Stimulated activated naive B cell treated with anti-CD40 and anti-IgM and Interleukin-4, amounts not matched to agents 10 μg/mL and 1 μg/mL and 100 μg/mL, for 72 hours (primary cell): ENCODE measurements around the gene CBFA2T3.

ENCODE experiments used
- ATAC-seq, 2 donors: fragments of 150-1000 bp; cut with Tn5 transposase; replicated peaks; 2 replicates each; pipeline ENCODE4 v1.10.0; 2021; ENCODE audit warnings: moderate library complexity in 1 of 2
- DNase-seq: peaks from one replicate; pipeline ENCODE4 v3.0.0; 2021
- H3K27ac Mint-ChIP-seq: one replicate; pipeline ENCODE4 v1.8.0; 2022; ENCODE audit warnings: mild to moderate bottlenecking, mixed read lengths
- H3K27me3 Mint-ChIP-seq, 2 donors: one replicate each; pipeline ENCODE4 v1.8.0; 2022; ENCODE audit warnings: mixed read lengths in 2 of 2
- H3K36me3 Mint-ChIP-seq, 2 donors: one replicate each; pipeline ENCODE4 v1.8.0; 2022; ENCODE audit warnings: mixed read lengths in 2 of 2, mild to moderate bottlenecking in 1 of 2
- H3K4me1 Mint-ChIP-seq, 2 donors: one replicate each; pipeline ENCODE4 v1.8.0; 2022; ENCODE audit warnings: mixed read lengths in 2 of 2, mild to moderate bottlenecking in 1 of 2
- H3K4me3 Mint-ChIP-seq, 2 donors: one replicate each; pipeline ENCODE4 v1.8.0; 2022; ENCODE audit warnings: mild to moderate bottlenecking in 2 of 2, mixed read lengths in 2 of 2, moderate library complexity in 1 of 2
- H3K9me3 Mint-ChIP-seq, 2 donors: one replicate each; pipeline ENCODE4 v1.8.0; 2022; ENCODE audit warnings: mixed read lengths in 2 of 2, mild to moderate bottlenecking in 1 of 2

CBFA2T3 gene

DNA sequence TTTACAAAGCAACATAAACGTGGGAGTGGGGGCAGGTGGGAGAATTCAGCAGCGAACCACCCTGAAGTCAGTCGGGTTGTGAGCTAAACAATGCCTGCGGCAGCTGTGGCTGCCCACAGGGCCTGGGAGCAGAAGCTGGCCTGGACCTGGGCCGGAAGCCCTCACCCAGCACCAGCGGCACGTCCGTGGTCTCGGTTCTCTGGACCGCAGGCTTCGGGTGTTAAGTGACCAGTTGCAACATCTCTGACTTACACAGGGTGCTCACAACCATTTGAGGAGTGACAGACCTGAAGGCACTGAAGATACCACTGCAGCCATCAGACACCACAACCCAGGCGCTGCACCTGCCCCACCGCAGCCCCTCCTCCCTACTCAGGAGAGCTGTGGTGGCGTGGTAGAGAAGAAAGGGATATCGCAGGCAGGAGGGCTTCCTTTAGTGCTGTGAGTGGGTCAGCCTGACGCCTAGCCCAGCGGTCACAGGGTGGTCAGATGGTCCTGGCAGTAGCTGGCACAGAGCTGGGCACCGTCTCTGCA, 33.8 kb downstream of the CBFA2T3 start:
- Mint-ChIP-seq H3K36me3 (peaks cover 0 to 13% of the 10 kb centered on the region in 2 donors), H3K4me3 (no peak overlapping the region), H3K27me3 (no peaks in the 10 kb centered on the region), H3K27ac (no peak overlapping the region), H3K4me1 (peaks cover 29 to 48% of the 10 kb centered on the region in 2 donors), H3K9me3 (no peaks in the 10 kb centered on the region)
- DNase-seq, result no peak
- ATAC-seq, result no peak

GRCh38 chr16:88941913-88942909, 34.8 kb downstream of the CBFA2T3 start:
- no peaks in the 10 kb centered on the region for H3K27me3 Mint-ChIP-seq
- ATAC-seq, result peak; percentile 71 to 77
- peaks cover 0 to 11% of the 10 kb centered on the region in 2 donors for H3K36me3 Mint-ChIP-seq
- peak overlapping the region; percentile 42 for H3K27ac Mint-ChIP-seq
- peak overlapping the region; percentile 76 to 79 for H3K4me3 Mint-ChIP-seq
- no peaks in the 10 kb centered on the region for H3K9me3 Mint-ChIP-seq
- DNase-seq, result peak; percentile 57
- H3K4me1 Mint-ChIP-seq, result peaks cover 35 to 58% of the 10 kb centered on the region in 2 donors

DNA sequence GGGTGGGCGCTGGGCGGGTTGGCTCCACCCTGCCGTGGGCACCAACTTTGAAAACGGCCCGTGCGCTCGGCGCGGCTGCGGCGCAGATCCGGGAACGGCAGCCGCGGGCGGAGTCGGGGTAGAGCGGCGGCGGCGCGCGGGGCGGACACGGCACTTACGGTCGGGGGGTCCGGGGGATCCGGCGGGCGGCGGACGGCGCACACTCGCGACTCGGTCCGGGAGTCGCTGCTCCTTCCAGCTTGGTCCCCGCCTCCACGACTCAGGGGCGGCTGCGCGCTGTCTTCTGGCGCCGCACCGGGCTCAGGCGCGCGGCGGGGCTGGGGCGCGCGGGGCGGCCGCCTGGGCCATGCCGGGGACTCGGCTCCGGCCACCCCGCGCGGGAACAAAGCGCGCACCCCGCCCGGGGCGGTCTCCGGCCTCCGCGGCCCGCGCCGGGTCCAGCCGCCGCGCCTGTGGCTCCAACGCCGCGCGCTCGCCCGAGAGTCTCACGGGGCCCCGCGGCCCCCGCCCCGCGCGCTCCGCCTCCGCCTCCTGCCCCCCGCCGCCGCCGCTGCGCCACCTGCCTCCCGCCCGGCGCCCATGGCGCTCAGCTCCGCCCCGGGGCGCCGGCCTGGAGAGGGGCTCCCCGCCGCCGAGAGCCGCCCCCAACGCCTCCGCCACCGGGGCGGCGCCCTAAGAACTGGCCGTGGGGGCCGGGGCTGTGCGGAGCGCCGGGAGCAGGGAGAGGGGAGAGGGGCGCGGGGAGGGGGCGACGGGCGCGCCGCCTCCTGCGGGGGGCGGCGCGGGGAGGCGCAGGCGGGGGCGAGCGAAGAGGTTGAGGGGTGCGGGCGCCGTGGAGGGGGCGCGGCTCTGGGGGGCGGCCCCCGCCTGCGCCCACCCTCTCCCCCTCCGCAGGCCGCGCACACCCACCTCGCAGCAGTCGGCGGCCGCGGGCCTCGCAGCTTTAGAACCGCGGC, 35.9 kb downstream of the CBFA2T3 start:
- Mint-ChIP-seq H3K9me3 (no peaks in the 10 kb centered on the region), H3K4me1 (peaks cover 41 to 61% of the 10 kb centered on the region in 2 donors), H3K27ac (no peak overlapping the region), H3K4me3 (peak overlapping the region; percentile 79 to 85), H3K27me3 (no peaks in the 10 kb centered on the region), H3K36me3 (peaks cover 0 to 11% of the 10 kb centered on the region in 2 donors)
- DNase-seq (no peak), ATAC-seq (peak; percentile 29 to 40)

GRCh38 chr16:88939972-88940861, 36.8 kb downstream of the CBFA2T3 start:
- H3K27ac Mint-ChIP-seq, result peak overlapping the region; percentile 83
- peak overlapping the region; percentile 79 to 85 for H3K4me3 Mint-ChIP-seq
- ATAC-seq (peak; percentile 23 to 29), DNase-seq (no peak)
- peaks cover 43 to 60% of the 10 kb centered on the region in 2 donors for H3K4me1 Mint-ChIP-seq
- H3K27me3 Mint-ChIP-seq, result no peaks in the 10 kb centered on the region
- H3K9me3 Mint-ChIP-seq, result no peaks in the 10 kb centered on the region
- H3K36me3 Mint-ChIP-seq, result peaks cover 0 to 11% of the 10 kb centered on the region in 2 donors

- Mint-ChIP-seq H3K4me3 (peak overlapping the region; percentile 79 to 85), H3K27ac (peak overlapping the region; percentile 83), H3K36me3 (peaks cover 0 to 11% of the 10 kb centered on the region in 2 donors), H3K4me1 (peaks cover 41 to 55% of the 10 kb centered on the region in 2 donors), H3K9me3 (no peaks in the 10 kb centered on the region), H3K27me3 (no peaks in the 10 kb centered on the region)
- DNase-seq, result no peak
- no peak for ATAC-seq
These were observed 37.6 kb downstream of the CBFA2T3 start for GRCh38 chr16:88939245-88939971.

DNA sequence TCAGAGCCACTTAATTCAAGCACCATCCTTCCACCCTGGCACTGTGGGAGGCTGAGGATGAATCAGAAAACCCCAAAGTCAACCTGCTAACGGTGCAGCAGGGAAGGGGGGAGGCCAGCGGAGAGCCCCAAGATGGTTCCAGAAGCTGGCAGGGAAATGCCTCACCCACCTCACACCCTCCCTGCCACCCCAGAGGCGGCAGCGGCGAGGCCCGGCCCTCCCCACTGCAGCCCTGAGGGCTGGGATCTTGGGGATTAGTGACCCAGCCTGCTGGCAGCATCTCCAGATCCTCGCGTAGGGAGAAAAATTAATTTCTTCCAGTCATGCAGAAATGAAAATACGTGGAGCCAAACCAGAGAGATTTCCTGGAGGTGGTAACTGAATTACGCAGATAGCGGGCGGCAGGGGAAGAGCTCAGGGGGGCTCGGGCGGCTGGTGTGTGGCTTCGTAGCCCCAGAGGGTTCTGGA, 38.2 kb downstream of the CBFA2T3 start:
- ATAC-seq (peak in 1 of 2 donors; percentile 13), DNase-seq (no peak)
- peaks cover 42 to 58% of the 10 kb centered on the region in 2 donors for H3K4me1 Mint-ChIP-seq
- peak overlapping the region; percentile 79 to 85 for H3K4me3 Mint-ChIP-seq
- H3K27me3 Mint-ChIP-seq, result no peaks in the 10 kb centered on the region
- peak overlapping the region; percentile 83 for H3K27ac Mint-ChIP-seq
- H3K36me3 Mint-ChIP-seq, result peaks cover 0 to 11% of the 10 kb centered on the region in 2 donors
- no peaks in the 10 kb centered on the region for H3K9me3 Mint-ChIP-seq

GRCh38 chr16:88938119-88938776, 38.8 kb downstream of the CBFA2T3 start:
- ATAC-seq (no peak), DNase-seq (no peak)
- Mint-ChIP-seq H3K27me3 (no peaks in the 10 kb centered on the region), H3K36me3 (peaks cover 0 to 7% of the 10 kb centered on the region in 2 donors), H3K27ac (peak overlapping the region; percentile 20), H3K9me3 (no peaks in the 10 kb centered on the region), H3K4me1 (peaks cover 39 to 58% of the 10 kb centered on the region in 2 donors), H3K4me3 (peak overlapping the region; percentile 79 to 85)

DNA sequence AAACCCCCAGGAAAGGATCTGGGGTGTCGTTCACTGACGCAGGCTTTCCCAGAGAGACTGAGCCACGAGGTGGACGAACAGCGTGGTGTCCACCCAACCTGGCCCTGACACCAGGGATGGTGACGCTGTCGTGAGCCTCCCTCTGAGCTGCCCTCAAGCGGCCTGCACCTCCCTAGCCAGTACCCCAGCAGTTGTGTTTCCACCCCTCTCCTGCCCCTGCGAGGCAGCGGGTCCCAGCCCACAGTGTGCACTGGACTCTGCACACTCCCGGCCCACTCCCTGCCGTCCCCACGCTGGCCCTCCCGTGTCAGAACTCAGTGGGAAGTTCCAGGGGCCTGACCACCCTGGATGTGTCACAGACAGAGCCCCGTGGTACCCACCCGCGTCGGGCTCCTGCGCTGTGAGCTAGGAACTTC, 39.8 kb downstream of the CBFA2T3 start:
- peak overlapping the region in 1 of 2 donors; percentile 79 for H3K4me3 Mint-ChIP-seq
- H3K36me3 Mint-ChIP-seq, result peaks cover 0 to 7% of the 10 kb centered on the region in 2 donors
- peak overlapping the region; percentile 20 for H3K27ac Mint-ChIP-seq
- H3K27me3 Mint-ChIP-seq, result no peaks in the 10 kb centered on the region
- H3K4me1 Mint-ChIP-seq, result peaks cover 39 to 57% of the 10 kb centered on the region in 2 donors
- H3K9me3 Mint-ChIP-seq, result no peaks in the 10 kb centered on the region
- ATAC-seq (no peak), DNase-seq (no peak)

GRCh38 chr16:88936556-88937205, 40.3 kb downstream of the CBFA2T3 start:
- no peaks in the 10 kb centered on the region for H3K27me3 Mint-ChIP-seq
- no peaks in the 10 kb centered on the region for H3K9me3 Mint-ChIP-seq
- DNase-seq (no peak), ATAC-seq (peak; percentile 21 to 34)
- peak overlapping the region; percentile 90 for H3K27ac Mint-ChIP-seq
- peaks cover 0 to 7% of the 10 kb centered on the region in 2 donors for H3K36me3 Mint-ChIP-seq
- H3K4me1 Mint-ChIP-seq, result peaks cover 39 to 59% of the 10 kb centered on the region in 2 donors
- peak overlapping the region; percentile 71 to 79 for H3K4me3 Mint-ChIP-seq

- no peaks in the 10 kb centered on the region for H3K27me3 Mint-ChIP-seq
- H3K9me3 Mint-ChIP-seq, result no peaks in the 10 kb centered on the region
- H3K4me3 Mint-ChIP-seq, result peak overlapping the region; percentile 71 to 79
- DNase-seq (no peak), ATAC-seq (peak; percentile 30 to 35)
- H3K27ac Mint-ChIP-seq, result peak overlapping the region; percentile 90
- H3K36me3 Mint-ChIP-seq, result peaks cover 2 to 9% of the 10 kb centered on the region in 2 donors
- H3K4me1 Mint-ChIP-seq, result peaks cover 42 to 65% of the 10 kb centered on the region in 2 donors
These were observed 40.9 kb downstream of the CBFA2T3 start for GRCh38 chr16:88936008-88936555.

- no peaks in the 10 kb centered on the region for H3K27me3 Mint-ChIP-seq
- no peak overlapping the region for H3K4me3 Mint-ChIP-seq
- H3K9me3 Mint-ChIP-seq, result no peaks in the 10 kb centered on the region
- H3K27ac Mint-ChIP-seq, result peak overlapping the region; percentile 37
- peaks cover 46 to 62% of the 10 kb centered on the region in 2 donors for H3K4me1 Mint-ChIP-seq
- H3K36me3 Mint-ChIP-seq, result peaks cover 8 to 13% of the 10 kb centered on the region in 2 donors
- DNase-seq (no peak), ATAC-seq (no peak)
These were observed 42.8 kb downstream of the CBFA2T3 start for GRCh38 chr16:88934066-88934667.
